ENCODE results near the gene MEGF11.
"Not testable (repeated sequence)": the region's sequence is repeated elsewhere in the genome, so short reads cannot be mapped to it uniquely, and the experiment has no call there.

Gene MEGF11

DNA sequence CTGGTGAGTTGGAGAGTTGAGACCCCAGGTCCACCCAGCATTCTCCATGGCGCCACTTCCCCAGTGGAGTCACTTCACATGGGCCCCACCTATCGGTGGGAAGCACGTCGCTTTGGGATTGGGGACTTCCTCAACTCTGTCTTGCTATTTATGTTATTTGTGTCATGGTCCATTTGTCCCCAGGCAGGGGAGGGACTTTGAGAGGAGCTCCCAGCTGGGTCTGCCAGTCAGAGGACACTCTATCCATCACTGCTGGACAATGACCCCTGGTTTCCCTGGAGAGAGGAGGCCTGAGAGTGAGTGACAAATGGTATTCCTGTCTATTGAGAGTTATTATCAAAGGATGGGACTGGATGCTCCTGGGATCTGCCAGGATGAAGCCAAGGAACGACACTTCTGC, 256.6 kb downstream of the MEGF11 start:
- no peak for DNase-seq (ENCODE audit: low spot score)

- no peak for DNase-seq (ENCODE audit: low spot score)
Measured at GRCh38 chr15:65994832-65995231, 258.7 kb downstream of the MEGF11 start.

DNA sequence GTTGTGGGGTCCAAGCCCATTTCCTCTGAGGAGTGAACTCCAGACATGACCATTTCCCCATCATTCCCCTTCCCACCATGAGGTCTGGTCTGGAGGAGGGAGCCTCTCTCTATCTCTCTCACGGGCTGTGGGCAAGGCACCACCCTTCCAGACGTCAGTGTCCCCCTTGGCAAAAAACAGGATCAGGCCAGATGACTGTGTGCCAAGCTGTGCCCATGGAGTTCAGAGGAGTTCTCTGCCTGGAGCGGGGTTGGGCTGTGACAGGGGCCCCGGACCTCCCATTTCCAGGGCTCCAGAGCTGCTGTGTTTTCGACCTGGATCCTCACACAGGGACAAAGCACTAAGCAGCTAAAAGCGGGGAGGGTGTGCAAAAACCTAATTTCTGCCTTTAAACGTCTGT, 259.8 kb downstream of the MEGF11 start:
- DNase-seq (ENCODE audit: low spot score): no peak

- DNase-seq (ENCODE audit: low spot score): no peak
Measured at GRCh38 chr15:65993236-65993635, 260.3 kb downstream of the MEGF11 start.

DNA sequence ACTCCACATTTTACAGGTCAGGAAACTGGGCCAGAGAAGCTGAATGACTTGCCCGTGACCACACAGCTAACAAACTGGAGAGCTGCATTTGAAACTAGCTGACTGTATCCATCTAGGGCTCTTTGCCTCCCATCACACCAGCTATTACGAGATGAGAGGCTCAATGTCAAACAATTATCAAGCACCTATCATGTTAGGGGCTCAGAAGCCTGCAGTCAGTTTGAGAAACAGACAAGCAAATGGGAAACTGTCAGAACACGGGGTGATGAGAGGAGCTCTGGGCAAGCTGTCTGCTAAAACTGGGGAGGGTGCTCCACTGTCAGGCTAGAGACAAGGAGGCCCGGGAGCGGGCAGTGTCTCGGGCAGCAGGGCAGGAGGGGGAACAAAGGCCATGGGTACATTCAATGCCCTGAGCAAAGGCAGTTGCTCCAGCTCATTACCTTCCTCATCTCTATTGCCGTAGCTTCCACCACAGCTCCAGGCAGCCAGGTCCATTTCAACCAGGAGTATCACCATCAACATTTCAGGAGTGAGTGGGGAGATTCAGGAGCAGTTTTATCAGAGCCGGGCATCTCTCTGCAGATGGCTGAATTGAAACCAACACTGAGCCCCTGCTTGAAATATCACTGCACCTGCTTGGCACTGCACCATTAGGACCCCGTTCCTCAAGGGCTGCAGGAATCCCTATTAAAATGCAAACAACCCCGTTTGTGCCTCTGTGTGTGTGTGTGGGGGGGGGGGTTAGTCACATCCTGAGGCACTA, 261.6 kb downstream of the MEGF11 start:
- DNase-seq (ENCODE audit: low spot score): no peak

GRCh38 chr15:65990298-65990981, 263.1 kb downstream of the MEGF11 start:
- DNase-seq (ENCODE audit: low spot score): no peak

DNA sequence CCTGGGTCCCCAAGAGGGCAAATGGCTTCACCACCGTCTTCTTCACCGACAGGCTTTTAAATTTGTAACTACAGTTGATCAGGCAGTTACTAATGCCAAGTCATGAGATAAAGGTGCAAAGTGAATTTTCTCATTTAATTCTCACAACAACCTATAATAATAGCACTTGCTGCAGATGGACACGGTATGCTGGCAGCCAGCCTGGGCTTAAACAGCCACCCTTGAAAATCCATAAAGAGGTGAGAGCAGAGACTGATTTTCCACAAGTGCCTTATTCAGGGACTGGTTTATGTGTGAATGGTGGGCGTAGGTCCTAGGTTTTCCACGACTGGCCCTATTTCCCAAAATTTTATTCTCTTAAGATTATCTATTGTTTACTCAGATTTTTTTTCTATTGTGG, 266.4 kb downstream of the MEGF11 start:
- no peak for DNase-seq (ENCODE audit: low spot score)

GRCh38 chr15:65986416-65986815, 267.1 kb downstream of the MEGF11 start:
- no peak for DNase-seq (ENCODE audit: low spot score)

DNA sequence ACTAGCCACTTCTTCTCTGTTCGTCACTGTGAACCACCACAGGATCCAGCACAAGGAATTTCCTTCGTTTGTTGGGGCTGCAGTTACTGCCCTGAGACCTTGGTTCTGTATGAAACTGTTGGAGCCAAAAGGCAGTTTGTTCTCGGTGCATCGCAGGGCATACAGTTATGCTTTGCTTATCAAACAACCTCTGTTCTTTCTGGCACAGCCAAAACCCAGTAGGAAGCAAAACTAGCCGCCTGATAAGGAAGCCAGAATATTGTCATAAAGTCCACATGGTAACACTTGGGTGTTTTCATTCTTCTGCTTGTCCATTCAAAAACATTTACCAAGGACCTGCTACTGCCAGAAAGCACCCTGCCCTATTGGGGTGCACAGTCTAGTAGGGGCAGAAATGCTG, 268.2 kb downstream of the MEGF11 start:
- DNase-seq (ENCODE audit: low spot score): no peak

DNA sequence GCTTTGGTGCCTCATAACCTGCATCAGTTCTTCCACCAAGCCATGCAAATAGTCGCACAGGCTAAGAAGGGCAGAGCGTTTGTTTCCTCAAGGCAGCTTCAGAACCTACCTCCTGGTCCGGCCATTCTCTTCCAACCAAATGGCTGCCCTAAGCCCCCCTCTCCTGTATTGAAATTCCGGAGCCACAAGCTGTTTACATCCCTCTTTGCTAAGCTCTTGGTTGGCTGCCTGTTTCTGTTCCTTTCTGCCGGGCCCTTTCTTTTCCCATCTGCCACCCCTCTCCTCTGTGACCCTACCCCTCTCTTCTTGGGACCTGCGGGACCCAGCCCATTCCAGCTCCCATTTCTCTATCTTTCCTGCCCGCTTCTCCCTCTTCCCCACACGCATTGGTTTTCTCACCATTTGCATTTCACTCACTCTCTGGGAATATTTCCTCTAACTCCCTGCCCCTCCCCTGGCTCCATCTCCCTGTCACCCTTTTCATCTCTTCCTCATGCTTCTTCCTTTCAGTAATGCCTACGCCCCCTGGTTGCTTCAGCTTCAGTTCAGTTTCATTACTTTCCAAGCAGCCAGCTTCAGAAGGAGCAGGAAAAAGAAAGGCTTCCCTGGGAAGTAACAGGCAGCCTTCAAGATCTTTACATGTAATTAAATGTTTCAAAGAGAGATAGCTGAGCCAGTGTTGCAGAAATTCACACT, 270.8 kb downstream of the MEGF11 start:
- no peak for DNase-seq (ENCODE audit: low spot score)

- no peak for DNase-seq (ENCODE audit: low spot score)
Measured at GRCh38 chr15:65981837-65982626, 271.5 kb downstream of the MEGF11 start.

- peak; percentile 76 for DNase-seq (ENCODE audit: low spot score)
Measured at GRCh38 chr15:65980824-65981456, 272.6 kb downstream of the MEGF11 start.

DNA sequence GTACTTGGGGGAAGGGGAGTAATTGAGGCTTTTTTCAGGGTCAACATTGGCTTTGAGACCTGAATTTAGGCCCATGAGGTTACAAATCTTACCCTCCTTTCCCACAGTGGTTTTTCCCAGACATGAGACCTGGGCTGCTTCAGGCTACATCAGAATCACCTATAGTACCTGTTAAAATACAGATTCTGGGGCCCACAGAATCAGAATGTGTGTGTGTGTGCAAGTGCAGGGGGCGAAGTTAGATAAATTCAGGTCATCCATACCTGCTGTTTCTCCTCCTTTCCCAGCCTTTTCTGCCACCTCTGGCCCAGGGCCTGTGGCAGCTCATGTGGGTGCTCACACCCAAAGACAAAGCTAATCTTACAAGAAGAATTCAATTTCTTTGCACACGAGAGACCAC, 273.7 kb downstream of the MEGF11 start:
- no peak for DNase-seq (ENCODE audit: low spot score)

DNA sequence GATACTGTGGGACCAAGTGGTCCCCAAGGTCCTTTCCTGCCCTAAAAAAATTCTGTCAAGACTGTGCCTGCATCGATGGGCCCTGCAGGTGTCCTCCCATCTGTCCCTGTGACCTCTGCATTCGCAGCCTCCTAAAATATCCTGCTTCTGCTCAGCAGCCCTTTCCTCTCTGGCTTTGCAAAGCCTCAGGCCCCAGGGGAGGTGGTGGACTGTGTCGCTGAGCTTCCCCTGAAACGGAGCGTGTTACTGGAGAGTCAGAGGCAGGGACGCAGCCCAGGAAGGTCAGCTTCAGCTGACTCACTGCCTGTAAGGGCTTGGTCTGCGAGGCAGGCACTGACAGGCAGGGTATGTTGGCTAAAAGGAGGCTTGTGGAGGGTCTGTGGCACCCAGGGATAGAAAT, 274.2 kb downstream of the MEGF11 start:
- peak; percentile 51 for DNase-seq (ENCODE audit: low spot score)

- DNase-seq (ENCODE audit: low spot score): no peak
Measured at GRCh38 chr15:65978110-65978509, 275.4 kb downstream of the MEGF11 start.

DNA sequence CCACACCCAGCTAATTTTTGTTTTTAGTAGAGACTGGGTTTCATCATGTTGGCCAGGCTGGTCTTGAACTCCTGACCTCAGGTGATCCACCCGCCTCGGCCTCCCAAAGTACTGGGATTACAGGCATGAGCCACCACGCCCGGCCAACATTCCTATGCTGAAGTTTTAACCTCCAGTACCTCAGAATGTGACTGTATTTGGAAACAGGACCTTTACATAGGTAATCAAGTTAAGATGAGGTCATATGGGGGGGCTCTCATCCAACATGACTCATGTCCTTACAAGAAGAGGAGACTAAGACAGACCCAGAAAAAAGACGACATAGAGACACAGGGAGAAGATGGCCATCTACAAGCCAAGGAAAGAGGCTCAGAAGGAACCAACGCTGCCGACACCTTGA, 277.4 kb downstream of the MEGF11 start:
- not testable (repeated sequence) for DNase-seq (ENCODE audit: low spot score)

GRCh38 chr15:65971741-65971995, 281.9 kb downstream of the MEGF11 start:
- no peak for DNase-seq (ENCODE audit: low spot score)

DNA sequence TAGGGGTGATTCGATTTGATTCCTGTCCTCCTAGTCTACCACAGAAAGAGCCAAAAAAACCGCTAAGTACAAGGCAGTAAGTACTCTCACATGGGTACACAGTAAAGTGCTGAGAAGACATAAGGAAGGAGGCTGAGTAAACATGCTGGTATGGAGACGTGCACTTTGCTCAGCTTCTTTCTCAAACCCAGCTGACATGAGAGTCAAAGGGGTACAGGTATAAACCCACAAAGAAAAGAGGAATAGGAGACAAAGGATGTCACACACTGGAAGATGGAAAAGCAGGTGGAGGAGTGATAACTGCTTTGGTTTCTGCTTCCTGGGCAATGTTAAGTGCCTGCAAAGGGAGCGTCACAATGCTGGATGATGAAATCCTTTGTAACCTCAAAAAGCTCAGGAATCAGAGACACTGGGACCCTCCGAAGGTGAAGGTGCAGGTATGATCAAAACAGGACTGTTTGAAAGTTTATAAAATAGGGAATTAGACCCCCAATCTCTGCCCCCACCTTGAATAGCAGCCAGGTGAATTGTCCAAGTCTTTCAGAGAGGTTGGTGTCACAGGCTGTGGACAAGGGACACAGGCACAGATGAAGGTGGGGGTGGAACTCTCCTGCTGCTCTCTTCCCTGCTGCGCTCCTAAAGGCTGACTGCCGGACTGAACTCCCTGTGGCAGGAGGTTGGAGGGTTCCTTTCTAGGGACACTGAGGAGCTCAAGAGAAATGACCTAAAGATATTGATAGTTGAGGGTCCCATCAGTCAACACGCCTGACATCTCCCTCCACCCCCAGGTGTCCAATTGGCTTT, 282.4 kb downstream of the MEGF11 start:
- DNase-seq (ENCODE audit: low spot score): no peak

DNA sequence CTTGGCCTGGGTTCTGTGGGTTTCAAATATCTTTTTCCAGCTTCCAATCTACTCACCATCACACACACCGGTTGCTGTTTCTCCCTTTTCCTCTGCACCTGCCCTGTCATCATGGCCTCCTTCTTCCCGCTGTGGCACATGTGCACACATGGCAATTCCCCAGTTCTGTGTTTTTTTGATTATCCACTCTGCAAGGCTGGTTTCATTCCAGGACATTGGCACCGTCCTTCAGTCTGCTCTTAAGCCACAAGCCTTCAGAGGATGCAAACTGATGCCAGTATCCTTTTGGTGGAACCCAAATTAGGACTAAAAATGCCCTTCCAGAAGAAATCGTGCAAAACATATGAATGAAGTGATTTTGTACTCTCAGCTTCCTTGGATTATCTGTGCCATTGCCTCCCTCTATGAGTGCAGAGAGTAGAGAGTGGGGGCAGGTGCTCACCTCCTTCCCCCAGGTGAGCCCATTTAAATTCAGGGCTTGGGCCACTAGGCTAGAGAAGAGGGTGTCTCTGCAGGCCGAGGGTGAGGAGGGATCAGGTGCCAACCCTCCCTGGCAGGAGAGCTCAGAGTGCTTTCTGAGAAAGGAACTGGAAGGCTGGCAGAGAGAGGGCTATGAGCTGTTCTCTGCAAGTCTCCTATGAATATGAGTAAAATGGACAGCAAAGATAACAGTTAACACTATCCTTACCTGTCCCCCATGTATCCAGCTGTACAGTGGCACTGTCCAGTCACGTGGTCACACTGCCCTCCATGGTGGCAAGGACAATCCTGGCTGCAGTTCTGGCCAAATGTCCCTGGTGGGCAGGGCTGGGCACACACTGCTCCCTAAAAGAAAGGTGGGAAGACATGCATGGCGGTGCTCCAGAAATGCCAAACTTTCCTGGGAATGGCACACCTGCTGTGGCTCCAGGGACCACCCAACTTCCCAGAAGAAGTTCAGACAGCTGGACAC, 283.4 kb downstream of the MEGF11 start:
- no peak for DNase-seq (ENCODE audit: low spot score)

DNA sequence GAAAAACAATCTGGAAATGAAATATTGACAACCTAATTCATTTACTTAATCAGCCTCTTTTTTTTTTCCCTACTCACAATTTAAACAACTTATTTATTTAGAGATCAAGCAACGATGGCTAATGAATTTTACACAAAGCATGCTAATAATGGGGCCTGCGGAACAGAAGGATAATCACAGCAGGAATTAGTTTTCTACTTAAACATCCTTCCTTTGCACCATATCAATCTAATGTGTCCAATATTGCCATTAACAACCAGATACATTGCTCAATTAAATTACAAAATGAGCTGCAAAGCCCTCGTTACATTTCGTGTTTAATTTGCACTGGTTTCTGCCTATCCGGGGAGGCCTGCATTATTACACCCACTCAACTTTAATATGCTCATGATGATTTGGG, 285.0 kb downstream of the MEGF11 start:
- no peak for DNase-seq (ENCODE audit: low spot score)
